ENCODE data around the gene FAM89A. TPM values are rescaled to one million over a fixed set of nuclear protein-coding genes. Genes with fewer than 3 reads are reported as not detected.
A peak's percentile ranks its signal among the peaks of the same experiment; 100 is the strongest.
"Not testable (repeated sequence)": the region's sequence is repeated elsewhere in the genome, so short reads cannot be mapped to it uniquely, and the experiment has no call there.

The FAM89A gene
- total RNA-seq, 2 experiments from 2014 or later = 14.5 to 14.9 TPM

- intact Hi-C loops (cut with DNase I, micrococcal nuclease) = no loop called here
- H3K9me3 Mint-ChIP-seq (ENCODE audit: low read depth) = no peaks in the 10 kb centered on the region
- no peaks in the 10 kb centered on the region for H3K27me3 Mint-ChIP-seq
- ChIA-PET CTCF (interaction anchor here (0.9 to 1.5 kb wide), 3 partner anchors 8 to 17 kb away, joined by 3 to 7 read pairs (median 4); no protein-coding TSS in a partner anchor), POLR2A (no interaction called here)
- DNase-seq (peak; percentile 43), ATAC-seq (peak; percentile 77)
- no peaks in the 10 kb centered on the region for H3K36me3 Mint-ChIP-seq (ENCODE audit: low read depth)
- peak overlapping the region; percentile 11 for H3K27ac Mint-ChIP-seq
- no peak overlapping the region for H3K4me3 Mint-ChIP-seq
- H3K4me1 Mint-ChIP-seq = peaks cover 11% of the 10 kb centered on the region
Measured at GRCh38 chr1:231053493-231054162, 13.6 kb upstream of the FAM89A start.

GRCh38 chr1:231052777-231053176, 12.7 kb upstream of the FAM89A start:
- Mint-ChIP-seq H3K4me3 (no peak overlapping the region), H3K27me3 (peaks cover 3% of the 10 kb centered on the region), H3K27ac (no peak overlapping the region), H3K36me3 (ENCODE audit: low read depth) (no peaks in the 10 kb centered on the region), H3K9me3 (ENCODE audit: low read depth) (no peaks in the 10 kb centered on the region), H3K4me1 (peaks cover 11% of the 10 kb centered on the region)
- intact Hi-C loops (cut with DNase I, micrococcal nuclease) = no loop called here
- ATAC-seq (no peak), DNase-seq (no peak)
- ChIA-PET POLR2A (no interaction called here), CTCF (interaction anchor here (1.2 to 1.5 kb wide), 2 partner anchors 14 to 16 kb away, joined by 3 to 7 read pairs; no protein-coding TSS in a partner anchor)

- DNase-seq; POLR2A ChIA-PET; H3K4me3 Mint-ChIP-seq; H3K36me3 Mint-ChIP-seq (ENCODE audit: low read depth); H3K9me3 Mint-ChIP-seq (ENCODE audit: low read depth); CTCF ChIA-PET; ATAC-seq; H3K27ac Mint-ChIP-seq: not testable (repeated sequence)
- Mint-ChIP-seq H3K4me1 (peaks cover 11% of the 10 kb centered on the region), H3K27me3 (peaks cover 10% of the 10 kb centered on the region)
- intact Hi-C loops (cut with DNase I, micrococcal nuclease) = loop anchor here in 1 of 2 experiments (2.0 kb wide), 1 partner anchor 20 kb away; no protein-coding TSS in a partner anchor
Measured at GRCh38 chr1:231050932-231051331, 10.9 kb upstream of the FAM89A start.

GRCh38 chr1:231050395-231050794, 10.3 kb upstream of the FAM89A start:
- DNase-seq (no peak), ATAC-seq (no peak)
- intact Hi-C loops (cut with DNase I, micrococcal nuclease) = loop anchor here in 1 of 2 experiments (2.0 kb wide), 1 partner anchor 20 kb away; no protein-coding TSS in a partner anchor
- CTCF ChIA-PET = no interaction called here
- Mint-ChIP-seq H3K4me3 (no peak overlapping the region), H3K27me3 (peaks cover 10% of the 10 kb centered on the region), H3K9me3 (ENCODE audit: low read depth) (no peaks in the 10 kb centered on the region), H3K4me1 (peaks cover 12% of the 10 kb centered on the region), H3K27ac (no peak overlapping the region), H3K36me3 (ENCODE audit: low read depth) (no peaks in the 10 kb centered on the region)
- POLR2A ChIA-PET = no interaction called here

GRCh38 chr1:231049121-231049979, 9.3 kb upstream of the FAM89A start:
- H3K27ac Mint-ChIP-seq = no peak overlapping the region
- no peak overlapping the region for H3K4me3 Mint-ChIP-seq
- CTCF ChIA-PET = no interaction called here
- POLR2A ChIA-PET = no interaction called here
- peaks cover 10% of the 10 kb centered on the region for H3K27me3 Mint-ChIP-seq
- no peaks in the 10 kb centered on the region for H3K36me3 Mint-ChIP-seq (ENCODE audit: low read depth)
- ATAC-seq = no peak
- H3K4me1 Mint-ChIP-seq = peaks cover 17% of the 10 kb centered on the region
- no peak for DNase-seq
- H3K9me3 Mint-ChIP-seq (ENCODE audit: low read depth) = no peaks in the 10 kb centered on the region
- intact Hi-C loops (cut with DNase I, micrococcal nuclease) = no loop called here

- POLR2A ChIA-PET; intact Hi-C loops (cut with DNase I, micrococcal nuclease); CTCF ChIA-PET; H3K4me3 Mint-ChIP-seq; H3K27ac Mint-ChIP-seq; H3K36me3 Mint-ChIP-seq (ENCODE audit: low read depth); H3K9me3 Mint-ChIP-seq (ENCODE audit: low read depth); DNase-seq; ATAC-seq: not testable (repeated sequence)
- Mint-ChIP-seq H3K27me3 (peaks cover 10% of the 10 kb centered on the region), H3K4me1 (peaks cover 12% of the 10 kb centered on the region)
Measured at GRCh38 chr1:231048419-231048818, 8.4 kb upstream of the FAM89A start.

GRCh38 chr1:231047529-231047928, 7.5 kb upstream of the FAM89A start:
- H3K27ac Mint-ChIP-seq, POLR2A ChIA-PET, H3K4me1 Mint-ChIP-seq: not testable (repeated sequence)

GRCh38 chr1:231046730-231047395, 6.8 kb upstream of the FAM89A start:
- H3K27me3 Mint-ChIP-seq = peaks cover 10% of the 10 kb centered on the region
- DNase-seq (no peak), ATAC-seq (no peak)
- H3K4me1 Mint-ChIP-seq = peaks cover 6% of the 10 kb centered on the region
- POLR2A ChIA-PET = no interaction called here
- CTCF ChIA-PET = interaction anchor here (0.9 kb wide), 1 partner anchor 19 kb away, joined by 3 read pairs; no protein-coding TSS in a partner anchor
- intact Hi-C loops (cut with DNase I, micrococcal nuclease) = no loop called here
- H3K27ac Mint-ChIP-seq = no peak overlapping the region
- H3K4me3 Mint-ChIP-seq = no peak overlapping the region
- no peaks in the 10 kb centered on the region for H3K36me3 Mint-ChIP-seq (ENCODE audit: low read depth)
- H3K9me3 Mint-ChIP-seq (ENCODE audit: low read depth) = no peaks in the 10 kb centered on the region

More at GRCh38 chr1:231047529-231047928, 7.5 kb upstream of the FAM89A start:
- H3K36me3 Mint-ChIP-seq (ENCODE audit: low read depth); H3K9me3 Mint-ChIP-seq (ENCODE audit: low read depth); H3K4me3 Mint-ChIP-seq; ATAC-seq; CTCF ChIA-PET; DNase-seq; intact Hi-C loops (cut with DNase I, micrococcal nuclease): not testable (repeated sequence)
- peaks cover 10% of the 10 kb centered on the region for H3K27me3 Mint-ChIP-seq

GRCh38 chr1:231045921-231046729, 6.1 kb upstream of the FAM89A start:
- DNase-seq; H3K9me3 Mint-ChIP-seq (ENCODE audit: low read depth); intact Hi-C loops (cut with DNase I, micrococcal nuclease); H3K4me3 Mint-ChIP-seq; H3K27ac Mint-ChIP-seq; H3K36me3 Mint-ChIP-seq (ENCODE audit: low read depth); ATAC-seq: not testable (repeated sequence)
- H3K4me1 Mint-ChIP-seq = peaks cover 12% of the 10 kb centered on the region
- POLR2A ChIA-PET = interaction anchor here (0.6 kb wide), 1 partner anchor 22 kb away, joined by 3 read pairs; no protein-coding TSS in a partner anchor
- H3K27me3 Mint-ChIP-seq = peaks cover 13% of the 10 kb centered on the region
- CTCF ChIA-PET = interaction anchor here (0.6 to 1.0 kb wide), 3 partner anchors 8 to 19 kb away, joined by 3 to 4 read pairs (median 3); no protein-coding TSS in a partner anchor

- H3K36me3 Mint-ChIP-seq (ENCODE audit: low read depth) = no peaks in the 10 kb centered on the region
- peak; percentile 23 for ATAC-seq
- no peaks in the 10 kb centered on the region for H3K9me3 Mint-ChIP-seq (ENCODE audit: low read depth)
- H3K27me3 Mint-ChIP-seq = peaks cover 14% of the 10 kb centered on the region
- no peak for DNase-seq
- peaks cover 13% of the 10 kb centered on the region for H3K4me1 Mint-ChIP-seq
- intact Hi-C loops (cut with DNase I, micrococcal nuclease) = no loop called here
- ChIA-PET CTCF (interaction anchor here (1.0 kb wide), 1 partner anchor 8 kb away, joined by 4 read pairs; no protein-coding TSS in a partner anchor), POLR2A (no interaction called here)
- no peak overlapping the region for H3K4me3 Mint-ChIP-seq
- no peak overlapping the region for H3K27ac Mint-ChIP-seq
Measured at GRCh38 chr1:231045286-231045685, 5.2 kb upstream of the FAM89A start.

Measured in activated CD4-positive, alpha-beta T cell treated with anti-CD3 and anti-CD28 coated beads for 36 hours (primary cell).